ENCODE data around the gene MREG. TPM values are rescaled to one million over a fixed set of nuclear protein-coding genes. Genes with fewer than 3 reads are reported as not detected.

Gene MREG
- total and polyA plus RNA-seq, 10 of the 15 experiments (the other 5 are each of a cell fraction or from before 2014, with no cell fraction given), result 6.9 to 45.0 (median 28.5) TPM

- TF ChIP-seq ATF2 (IDR thresholded peaks at IDR 0.05; ENCODE audit: low read length) (peak; percentile 97), ZSCAN29 (IDR thresholded peaks at IDR 0.05) (no peak), EP300 (IDR thresholded peaks at IDR 0.05; ENCODE audit: borderline replicate concordance in 1 of 2, control insufficient read depth in 1 of 2, low read depth in 2 of 2, low read length in 2 of 2) (peak; percentile 45 to 87; a peak in 3 of 4 replicates), BCL11A (IDR thresholded peaks at IDR 0.05; ENCODE audit: low read depth, low read length) (peak; percentile 78), ZBTB40 (IDR thresholded peaks at IDR 0.05; ENCODE audit: borderline replicate concordance) (no peak), POLR2AphosphoS5 (IDR thresholded peaks at IDR 0.05; ENCODE audit: low read length) (peak; percentile 56; the same call in 1 of the 2 replicates), CREM (IDR thresholded peaks at IDR 0.05; ENCODE audit: low read depth) (peak; percentile 90), MTA3 (IDR thresholded peaks at IDR 0.05; ENCODE audit: borderline replicate concordance, low read length) (peak; percentile 60; the same call in 1 of the 2 replicates), ASH2L (IDR thresholded peaks at IDR 0.05; ENCODE audit: borderline replicate concordance, low read depth) (no peak), POLR2A (IDR thresholded peaks at IDR 0.05; ENCODE audit: low read depth, low read length) (no peak), SUPT20H (IDR thresholded peaks at IDR 0.05; ENCODE audit: borderline replicate concordance, control insufficient read depth, low read depth, low read length) (no peak), NRF1 (conservative IDR thresholded peaks at IDR 0.05; ENCODE audit: low read depth, low read length) (no peak)
Observed at GRCh38 chr2:216031960-216032689, 18.8 kb upstream of the MREG start (continued).
